ENCODE results near the gene PLCXD3.

- TF ChIP-seq POLR2AphosphoS5 (IDR thresholded peaks at IDR 0.05; ENCODE audit: low read depth, low read length) (no peak), POLR2A (IDR thresholded peaks at IDR 0.05; ENCODE audit: low read depth, low read length) (no peak)
These were observed 101.5 kb downstream of the PLCXD3 start for GRCh38 chr5:41408676-41409443.

Data from GM12892 (cell line).